HG03432 (cell line): ENCODE results near the gene GMIP.

Experiments used
- ATAC-seq: cut with Tn5 transposase; IDR thresholded peaks from one replicate; pipeline ENCODE4 v1.9.1; 2021; ENCODE audit warnings: mild to moderate bottlenecking, moderate library complexity; ENCODE audit not compliant: unreplicated experiment

The GMIP gene

GRCh38 chr19:19579533-19580361 is 63.7 kb downstream of the GMIP start:
- no peak for ATAC-seq
